ENCODE measurements around the gene CD244.

GRCh38 chr1:160814316-160814715, 48.4 kb downstream of the CD244 start:
- TF ChIP-seq POLR2A (IDR thresholded peaks at IDR 0.05; ENCODE audit: low read depth, low read length): no peak
- TF ChIP-seq POLR2AphosphoS5 (IDR thresholded peaks at IDR 0.05; ENCODE audit: low read depth, low read length): no peak

Measured in GM12892 (cell line).